Measurements from ENCODE around the gene CEMIP2. TPM values are rescaled to one million over a fixed set of nuclear protein-coding genes. Genes with fewer than 3 reads are reported as not detected.

The CEMIP2 gene
- total RNA-seq, 1 experiment from 2014 or later = 28.4 TPM

GRCh38 chr9:71744754-71745521 lies 23.4 kb downstream of the CEMIP2 start:
- no peak for DNase-seq
- Mint-ChIP-seq H3K9me3 (ENCODE audit: unreplicated experiment) (no peaks in the 10 kb centered on the region), H3K36me3 (ENCODE audit: insufficient read depth, unreplicated experiment) (peaks cover 27% of the 10 kb centered on the region), H3K4me3 (ENCODE audit: unreplicated experiment) (no peak overlapping the region), H3K27ac (ENCODE audit: unreplicated experiment) (no peak overlapping the region), H3K4me1 (ENCODE audit: low read depth, unreplicated experiment) (no peaks in the 10 kb centered on the region), H3K27me3 (ENCODE audit: insufficient read depth, unreplicated experiment) (no peaks in the 10 kb centered on the region)
- peaks cover 12% of the 10 kb centered on the region for H3K4me1 ChIP-seq
- H3K9me3 ChIP-seq = no peaks in the 10 kb centered on the region
- H3K4me3 ChIP-seq (ENCODE audit: low read depth, low read length) = no peak overlapping the region
- TF ChIP-seq, protein P1, sequence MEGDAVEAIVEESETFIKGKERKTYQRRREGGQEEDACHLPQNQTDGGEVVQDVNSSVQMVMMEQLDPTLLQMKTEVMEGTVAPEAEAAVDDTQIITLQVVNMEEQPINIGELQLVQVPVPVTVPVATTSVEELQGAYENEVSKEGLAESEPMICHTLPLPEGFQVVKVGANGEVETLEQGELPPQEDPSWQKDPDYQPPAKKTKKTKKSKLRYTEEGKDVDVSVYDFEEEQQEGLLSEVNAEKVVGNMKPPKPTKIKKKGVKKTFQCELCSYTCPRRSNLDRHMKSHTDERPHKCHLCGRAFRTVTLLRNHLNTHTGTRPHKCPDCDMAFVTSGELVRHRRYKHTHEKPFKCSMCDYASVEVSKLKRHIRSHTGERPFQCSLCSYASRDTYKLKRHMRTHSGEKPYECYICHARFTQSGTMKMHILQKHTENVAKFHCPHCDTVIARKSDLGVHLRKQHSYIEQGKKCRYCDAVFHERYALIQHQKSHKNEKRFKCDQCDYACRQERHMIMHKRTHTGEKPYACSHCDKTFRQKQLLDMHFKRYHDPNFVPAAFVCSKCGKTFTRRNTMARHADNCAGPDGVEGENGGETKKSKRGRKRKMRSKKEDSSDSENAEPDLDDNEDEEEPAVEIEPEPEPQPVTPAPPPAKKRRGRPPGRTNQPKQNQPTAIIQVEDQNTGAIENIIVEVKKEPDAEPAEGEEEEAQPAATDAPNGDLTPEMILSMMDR (IDR thresholded peaks at IDR 0.05; ENCODE audit: insufficient read depth in 1 of 2, low read depth in 1 of 2, low read length in 1 of 2, severe bottlenecking in 1 of 2, unreplicated experiment in 1 of 2) = no peak
- intact Hi-C loops (cut with micrococcal nuclease; ENCODE audit: unreplicated experiment) = no loop called here
- no peaks in the 10 kb centered on the region for H3K27me3 ChIP-seq (replicated peaks; ENCODE audit: control insufficient read depth, insufficient read depth, low read length)
- H3K36me3 ChIP-seq (ENCODE audit: control insufficient read depth, insufficient read depth, low read length) = no peaks in the 10 kb centered on the region
- BruUV-seq (replicated peaks) = no TSS peak
- CTCF ChIA-PET = no interaction called here
- POLR2A ChIA-PET = no interaction called here

GRCh38 chr9:71743882-71744281 lies 24.4 kb downstream of the CEMIP2 start:
- Histone ChIP-seq H3K4me1 (peaks cover 13% of the 10 kb centered on the region), H3K36me3 (ENCODE audit: control insufficient read depth, insufficient read depth, low read length) (no peaks in the 10 kb centered on the region), H3K4me3 (ENCODE audit: low read depth, low read length) (no peak overlapping the region), H3K9me3 (no peaks in the 10 kb centered on the region), H3K27me3 (replicated peaks; ENCODE audit: control insufficient read depth, insufficient read depth, low read length) (no peaks in the 10 kb centered on the region)
- Mint-ChIP-seq H3K4me3 (ENCODE audit: unreplicated experiment) (no peak overlapping the region), H3K4me1 (ENCODE audit: low read depth, unreplicated experiment) (no peaks in the 10 kb centered on the region), H3K9me3 (ENCODE audit: unreplicated experiment) (no peaks in the 10 kb centered on the region), H3K36me3 (ENCODE audit: insufficient read depth, unreplicated experiment) (peaks cover 34% of the 10 kb centered on the region), H3K27me3 (ENCODE audit: insufficient read depth, unreplicated experiment) (no peaks in the 10 kb centered on the region), H3K27ac (ENCODE audit: unreplicated experiment) (no peak overlapping the region)
- ChIA-PET CTCF (no interaction called here), POLR2A (no interaction called here)
- no TSS peak for BruUV-seq (replicated peaks)
- no peak for DNase-seq
- TF ChIP-seq, protein P1 (IDR thresholded peaks at IDR 0.05; ENCODE audit: insufficient read depth in 1 of 2, low read depth in 1 of 2, low read length in 1 of 2, severe bottlenecking in 1 of 2, unreplicated experiment in 1 of 2) = no peak
- intact Hi-C loops (cut with micrococcal nuclease; ENCODE audit: unreplicated experiment) = loop anchor here (2.0 kb wide), 2 partner anchors 13 to 23 kb away; no protein-coding TSS in a partner anchor

DNA sequence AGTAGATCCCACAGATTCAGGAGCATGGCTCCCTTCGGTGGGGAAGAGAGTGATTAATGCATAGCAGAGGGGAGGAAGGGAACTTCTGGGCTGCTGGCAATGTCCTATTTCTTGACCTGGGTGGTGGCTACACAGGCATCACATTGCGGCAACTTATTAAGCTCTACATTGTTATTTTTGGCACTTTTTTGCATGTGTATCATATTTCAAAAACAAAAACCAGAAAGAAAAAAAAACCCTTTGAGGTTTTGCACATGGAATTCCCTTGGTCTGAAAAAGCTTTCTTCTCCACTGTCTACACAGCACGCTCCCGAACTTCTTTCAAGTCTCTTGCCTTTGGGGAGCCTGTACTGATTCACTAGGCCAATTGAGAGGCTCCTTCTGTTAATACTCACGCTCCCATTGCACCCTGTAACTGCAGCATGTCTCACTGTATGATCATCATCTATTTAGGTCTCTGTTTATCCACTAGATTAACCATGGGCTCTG lies 25.1 kb downstream of the CEMIP2 start:
- intact Hi-C loops (cut with micrococcal nuclease; ENCODE audit: unreplicated experiment) = loop anchor here (2.0 kb wide), 2 partner anchors 14 to 24 kb away; no protein-coding TSS in a partner anchor
- Histone ChIP-seq H3K4me1 (peaks cover 13% of the 10 kb centered on the region), H3K9me3 (no peaks in the 10 kb centered on the region), H3K4me3 (ENCODE audit: low read depth, low read length) (no peak overlapping the region), H3K36me3 (ENCODE audit: control insufficient read depth, insufficient read depth, low read length) (no peaks in the 10 kb centered on the region), H3K27me3 (replicated peaks; ENCODE audit: control insufficient read depth, insufficient read depth, low read length) (no peaks in the 10 kb centered on the region)
- no peaks in the 10 kb centered on the region for H3K4me1 Mint-ChIP-seq (ENCODE audit: low read depth, unreplicated experiment)
- TF ChIP-seq, protein P1 (IDR thresholded peaks at IDR 0.05; ENCODE audit: insufficient read depth in 1 of 2, low read depth in 1 of 2, low read length in 1 of 2, severe bottlenecking in 1 of 2, unreplicated experiment in 1 of 2) = no peak
- H3K36me3 Mint-ChIP-seq (ENCODE audit: insufficient read depth, unreplicated experiment) = peaks cover 34% of the 10 kb centered on the region
- POLR2A ChIA-PET = no interaction called here
- CTCF ChIA-PET = no interaction called here
- H3K27me3 Mint-ChIP-seq (ENCODE audit: insufficient read depth, unreplicated experiment) = no peaks in the 10 kb centered on the region
- H3K4me3 Mint-ChIP-seq (ENCODE audit: unreplicated experiment) = no peak overlapping the region
- DNase-seq = no peak
- H3K27ac Mint-ChIP-seq (ENCODE audit: unreplicated experiment) = no peak overlapping the region
- no peaks in the 10 kb centered on the region for H3K9me3 Mint-ChIP-seq (ENCODE audit: unreplicated experiment)
- BruUV-seq (replicated peaks) = no TSS peak

All from Caco-2 (cell line).